Esophagus muscularis mucosa (tissue), 4 donors: ENCODE measurements around the gene GNAO1. TPM values are rescaled to one million over a fixed set of nuclear protein-coding genes. Genes with fewer than 3 reads are reported as not detected.

Experiments used
- DNase-seq: peaks from one replicate; pipeline ENCODE4 v3.0.0-alpha.2; 2017; ENCODE audit errors: extremely low spot score
- H3K27ac ChIP-seq, 4 donors: fragments of 200-600 bp; sonication (generic); replicated peaks in 1 of 4; 1 replicate in 3 of 4; 2 replicates in 1 of 4; pipeline ENCODE4 v1.5.1; 2016 to 2019; ENCODE audit warnings: mild to moderate bottlenecking in 1 of 4
- H3K27me3 ChIP-seq, 4 donors: fragments of 200-600 bp; sonication (generic); one replicate each; pipeline versions ENCODE4 v1.5.1 to v1.6.0; 2016 to 2019
- H3K36me3 ChIP-seq, 4 donors: fragments of 200-600 bp; sonication (generic); one replicate each; pipeline ENCODE4 v1.5.1; 2016 to 2019
- H3K4me1 ChIP-seq, 4 donors: fragments of 200-600 bp; sonication (generic); one replicate each; pipeline ENCODE4 v1.5.1; 2016 to 2019
- H3K4me3 ChIP-seq, 4 donors: fragments of 200-600 bp; sonication (generic); 1 replicate in 2 of 4; 2 replicates in 2 of 4; pipeline ENCODE4 v1.5.1; 2016 to 2019; ENCODE audit warnings: mild to moderate bottlenecking in 4 of 4, moderate library complexity in 1 of 4
- H3K9me3 ChIP-seq, 4 donors: fragments of 200-600 bp; sonication (generic); 1 replicate in 3 of 4; 2 replicates in 1 of 4; pipeline ENCODE4 v1.5.1; 2016 to 2019
- EP300 ChIP-seq: sonication (generic); formaldehyde crosslinking; IDR thresholded peaks from one replicate; pipeline ENCODE4 v1.6.1; 2017; ENCODE audit warnings: antibody characterized with exemption
- POLR2A ChIP-seq: fragments of 450-650 bp; IDR thresholded peaks from one replicate; pipeline ENCODE4 v1.6.1; 2017; ENCODE audit warnings: antibody characterized with exemption, moderate library complexity, mild to moderate bottlenecking, low read depth
- POLR2AphosphoS5 ChIP-seq, 2 donors: sonication (generic); formaldehyde crosslinking; IDR thresholded peaks; one replicate each; pipeline ENCODE4 v1.6.1; 2017; ENCODE audit warnings: antibody characterized with exemption in 2 of 2
- WGBS: methylation state at CpG from one replicate; pipeline ENCODE4 v1.1.5; 2018; 5-methylcytosine and 5-hydroxymethylcytosine counted together
- intact Hi-C: fragments of 100-400 bp; cut with DNase I; formaldehyde crosslinking; loops from one replicate; pipeline ENCODE4 v1.15.1; 2023
- total RNA-seq, 4 donors: library from RNA; depleted of rRNA; stranded (reverse); fragments of >200 nt; gene quantifications; one replicate each; pipeline versions ENCODE4 v1.1.0 to v1.2.1, GENCODE V29; 2016
- TF ChIP-seq, protein P1 (sequence below), 3 experiments: fragments of 200-600 bp in 2 of 3; fragments of 450-650 bp in 1 of 3; sonication (generic) in 2 of 3; IDR thresholded peaks; one replicate each; pipeline ENCODE4 v1.5.1; 2017 to 2019; ENCODE audit warnings: antibody characterized with exemption in 3 of 3, mild to moderate bottlenecking in 2 of 3, moderate library complexity in 1 of 3

GNAO1 gene
- total RNA-seq, 4 donors from 2014 or later: 2.1 to 6.8 (median 3.3) TPM

DNA sequence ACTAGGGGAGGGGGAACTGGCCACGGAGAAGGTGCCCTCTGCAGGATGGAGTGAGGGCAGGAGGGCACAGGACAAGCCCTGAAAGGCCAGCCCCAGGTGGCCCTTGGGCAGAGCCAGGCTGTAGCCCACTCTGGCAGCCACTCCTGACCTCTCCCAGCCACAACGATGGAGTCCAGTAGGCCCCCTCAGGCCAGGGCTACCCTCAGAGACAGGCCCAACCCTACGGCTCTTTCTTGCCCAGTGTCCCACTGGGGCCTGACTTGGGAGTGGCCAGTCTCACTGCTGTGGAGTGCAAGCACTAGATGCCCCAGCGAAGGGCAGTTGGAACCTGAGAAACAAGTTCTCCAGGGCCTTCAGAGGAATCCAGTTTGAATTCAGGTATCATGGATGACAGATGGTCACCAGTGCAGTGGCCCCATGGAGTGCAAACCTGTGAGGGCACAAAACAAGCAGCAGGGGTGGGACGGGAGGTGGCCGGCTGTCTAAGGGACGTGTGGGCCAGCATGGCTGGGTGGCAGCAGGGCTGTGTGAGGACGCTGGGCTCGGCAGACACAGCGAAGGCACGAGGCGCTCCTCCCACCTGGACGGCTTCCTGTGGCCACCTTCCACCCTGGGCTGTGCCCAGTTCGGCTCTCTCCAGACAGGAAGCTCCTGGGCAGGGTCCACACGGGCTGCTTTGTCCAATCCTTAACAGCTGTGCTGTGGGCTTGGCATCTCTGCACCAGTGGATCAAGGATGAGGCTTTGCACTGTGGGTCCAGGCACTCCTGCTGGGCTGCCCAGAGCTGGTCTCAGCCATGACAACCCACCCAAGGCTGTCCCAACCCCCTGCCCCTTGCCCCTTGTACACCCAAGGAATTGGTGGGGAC, 162.0 kb downstream of the GNAO1 start:
- Histone ChIP-seq H3K27ac (no peak overlapping the region), H3K36me3 (no peaks in the 10 kb centered on the region), H3K9me3 (no peaks in the 10 kb centered on the region), H3K4me1 (peaks cover 8 to 19% (median 15%) of the 10 kb centered on the region in 4 donors), H3K27me3 (no peaks in the 10 kb centered on the region), H3K4me3 (no peak overlapping the region)
- TF ChIP-seq POLR2AphosphoS5 (IDR thresholded peaks at IDR 0.05): no peak
- TF ChIP-seq, protein P1, sequence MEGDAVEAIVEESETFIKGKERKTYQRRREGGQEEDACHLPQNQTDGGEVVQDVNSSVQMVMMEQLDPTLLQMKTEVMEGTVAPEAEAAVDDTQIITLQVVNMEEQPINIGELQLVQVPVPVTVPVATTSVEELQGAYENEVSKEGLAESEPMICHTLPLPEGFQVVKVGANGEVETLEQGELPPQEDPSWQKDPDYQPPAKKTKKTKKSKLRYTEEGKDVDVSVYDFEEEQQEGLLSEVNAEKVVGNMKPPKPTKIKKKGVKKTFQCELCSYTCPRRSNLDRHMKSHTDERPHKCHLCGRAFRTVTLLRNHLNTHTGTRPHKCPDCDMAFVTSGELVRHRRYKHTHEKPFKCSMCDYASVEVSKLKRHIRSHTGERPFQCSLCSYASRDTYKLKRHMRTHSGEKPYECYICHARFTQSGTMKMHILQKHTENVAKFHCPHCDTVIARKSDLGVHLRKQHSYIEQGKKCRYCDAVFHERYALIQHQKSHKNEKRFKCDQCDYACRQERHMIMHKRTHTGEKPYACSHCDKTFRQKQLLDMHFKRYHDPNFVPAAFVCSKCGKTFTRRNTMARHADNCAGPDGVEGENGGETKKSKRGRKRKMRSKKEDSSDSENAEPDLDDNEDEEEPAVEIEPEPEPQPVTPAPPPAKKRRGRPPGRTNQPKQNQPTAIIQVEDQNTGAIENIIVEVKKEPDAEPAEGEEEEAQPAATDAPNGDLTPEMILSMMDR (IDR thresholded peaks at IDR 0.05): no peak
- no peak for TF ChIP-seq EP300
- TF ChIP-seq POLR2A: no peak
- no peak for DNase-seq
- WGBS: 84% methylated on average over 5 of the region's 15 CpGs
- intact Hi-C loops: no loop called here

DNA sequence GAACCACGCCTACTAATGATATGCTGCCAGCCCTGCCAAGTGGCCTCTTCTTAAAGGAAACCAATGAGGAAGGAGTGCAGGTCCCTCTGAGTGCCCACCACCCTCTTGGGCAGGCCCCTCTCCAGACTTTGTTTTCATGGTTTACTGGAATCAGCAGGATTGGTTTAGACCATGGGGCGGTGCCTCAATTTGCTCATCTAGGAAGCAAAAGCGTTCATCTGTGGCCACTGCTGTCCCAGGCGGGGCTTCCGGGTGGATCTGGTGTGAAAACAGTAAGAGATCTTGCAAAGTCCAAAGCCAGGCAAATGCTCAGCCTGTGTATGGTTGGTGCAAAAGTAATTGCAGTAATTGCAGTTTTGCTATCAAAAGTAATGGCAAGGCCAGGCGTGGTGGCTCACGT, 162.7 kb downstream of the GNAO1 start:
- H3K27me3 ChIP-seq: no peaks in the 10 kb centered on the region
- DNase-seq: no peak
- H3K4me1 ChIP-seq: peaks cover 8 to 19% (median 15%) of the 10 kb centered on the region in 4 donors
- 95% methylated on average over 7 of the region's 7 CpGs for WGBS
- no peaks in the 10 kb centered on the region for H3K9me3 ChIP-seq
- TF ChIP-seq POLR2A: no peak
- TF ChIP-seq POLR2AphosphoS5 (IDR thresholded peaks at IDR 0.05): no peak
- H3K27ac ChIP-seq: no peak overlapping the region
- no peaks in the 10 kb centered on the region for H3K36me3 ChIP-seq
- H3K4me3 ChIP-seq: no peak overlapping the region
- intact Hi-C loops: no loop called here

DNA sequence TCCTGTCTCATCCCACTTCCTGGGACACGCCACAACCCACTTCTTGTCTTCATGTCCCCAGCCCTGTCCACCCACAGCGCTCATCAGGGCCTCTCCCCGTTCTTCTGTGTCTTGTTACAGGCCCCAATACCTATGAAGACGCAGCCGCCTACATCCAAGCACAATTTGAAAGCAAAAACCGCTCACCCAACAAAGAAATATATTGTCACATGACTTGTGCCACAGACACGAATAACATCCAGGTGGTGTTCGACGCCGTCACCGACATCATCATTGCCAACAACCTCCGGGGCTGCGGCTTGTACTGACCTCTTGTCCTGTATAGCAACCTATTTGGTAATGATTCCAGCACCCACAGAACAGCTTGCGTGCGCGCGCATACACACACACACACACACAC, 163.5 kb downstream of the GNAO1 start:
- 93% methylated on average over 17 of the region's 17 CpGs for WGBS

DNA sequence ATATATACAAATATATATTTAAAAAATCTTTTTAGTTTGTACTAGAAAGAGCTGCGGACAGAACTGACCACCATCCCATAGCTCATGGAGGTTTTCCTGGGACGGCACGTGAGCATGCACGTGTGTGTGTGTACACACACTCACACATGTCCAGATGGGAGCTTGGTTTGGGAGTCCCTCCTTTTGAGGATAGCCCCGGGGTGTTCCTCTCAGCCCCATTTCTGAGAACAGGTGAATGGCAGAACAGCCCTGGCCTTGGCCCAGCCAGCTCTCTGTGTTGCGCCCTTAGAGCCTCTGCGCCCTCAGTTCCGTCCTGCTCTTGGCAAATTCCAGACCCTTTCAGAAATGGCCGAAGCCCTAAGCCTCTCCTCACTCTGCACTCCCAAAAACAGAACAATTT, 163.9 kb downstream of the GNAO1 start:
- no peak for TF ChIP-seq POLR2AphosphoS5 (IDR thresholded peaks at IDR 0.05)
- TF ChIP-seq, protein P1 (IDR thresholded peaks at IDR 0.05): no peak
- no peak for TF ChIP-seq EP300
- no peak for TF ChIP-seq POLR2A
- no peaks in the 10 kb centered on the region for H3K27me3 ChIP-seq
- WGBS: 96% methylated on average over 9 of the region's 9 CpGs
- H3K4me3 ChIP-seq: no peak overlapping the region
- intact Hi-C loops: no loop called here
- peaks cover 8 to 19% (median 15%) of the 10 kb centered on the region in 4 donors for H3K4me1 ChIP-seq
- no peak overlapping the region for H3K27ac ChIP-seq
- DNase-seq: no peak
- peaks cover 0 to 4% (median under 1%) of the 10 kb centered on the region in 4 donors for H3K36me3 ChIP-seq
- H3K9me3 ChIP-seq: no peaks in the 10 kb centered on the region

More for the DNA sequence above, 163.5 kb downstream of the GNAO1 start:
- Histone ChIP-seq H3K4me3 (no peak overlapping the region), H3K9me3 (no peaks in the 10 kb centered on the region), H3K27ac (no peak overlapping the region), H3K27me3 (no peaks in the 10 kb centered on the region), H3K36me3 (no peaks in the 10 kb centered on the region), H3K4me1 (peaks cover 8 to 19% (median 15%) of the 10 kb centered on the region in 4 donors)
- DNase-seq: no peak
- intact Hi-C loops: no loop called here
- TF ChIP-seq, protein P1 (IDR thresholded peaks at IDR 0.05): no peak
- TF ChIP-seq POLR2AphosphoS5 (IDR thresholded peaks at IDR 0.05) (no peak), EP300 (no peak)

DNA sequence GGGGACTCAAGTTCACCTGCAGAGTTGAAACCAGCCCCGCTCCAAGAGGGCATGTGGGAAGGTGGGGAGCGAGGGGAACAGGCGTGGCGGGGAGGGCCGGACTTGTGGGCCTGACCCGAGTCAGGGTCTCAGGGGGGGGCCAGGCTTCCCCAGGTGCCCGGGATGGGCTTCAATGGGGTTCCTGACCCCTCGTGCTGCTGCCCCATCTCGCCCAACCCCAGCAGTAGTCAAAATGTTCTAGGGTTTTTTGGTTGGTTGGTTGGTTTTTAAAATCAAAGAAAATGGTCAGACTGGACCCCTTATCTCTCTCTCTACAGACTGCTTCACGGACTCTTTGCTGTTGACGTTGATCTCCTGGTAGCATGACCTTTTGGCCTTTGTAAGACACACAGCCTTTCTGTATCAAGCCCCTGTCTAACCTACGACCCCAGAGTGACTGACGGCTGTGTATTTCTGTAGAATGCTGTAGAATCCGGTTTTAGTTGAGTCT, 164.5 kb downstream of the GNAO1 start:
- Histone ChIP-seq H3K4me3 (peak overlapping the region; percentile 45 to 60 (median 57)), H3K27ac (no peak overlapping the region), H3K9me3 (no peaks in the 10 kb centered on the region), H3K27me3 (no peaks in the 10 kb centered on the region), H3K36me3 (peaks cover 0 to 10% (median 6%) of the 10 kb centered on the region in 4 donors), H3K4me1 (peaks cover 8 to 19% (median 15%) of the 10 kb centered on the region in 4 donors)
- no peak for DNase-seq
- TF ChIP-seq POLR2AphosphoS5 (IDR thresholded peaks at IDR 0.05) (no peak), EP300 (no peak), POLR2A (no peak)
- TF ChIP-seq, protein P1 (IDR thresholded peaks at IDR 0.05): no peak
- intact Hi-C loops: no loop called here
- WGBS: 65% methylated on average over 14 of the region's 14 CpGs
